ENCODE data around the gene DIS3L2.
"Not testable (repeated sequence)": the region's sequence is repeated elsewhere in the genome, so short reads cannot be mapped to it uniquely, and the experiment has no call there.

The DIS3L2 gene

DNA sequence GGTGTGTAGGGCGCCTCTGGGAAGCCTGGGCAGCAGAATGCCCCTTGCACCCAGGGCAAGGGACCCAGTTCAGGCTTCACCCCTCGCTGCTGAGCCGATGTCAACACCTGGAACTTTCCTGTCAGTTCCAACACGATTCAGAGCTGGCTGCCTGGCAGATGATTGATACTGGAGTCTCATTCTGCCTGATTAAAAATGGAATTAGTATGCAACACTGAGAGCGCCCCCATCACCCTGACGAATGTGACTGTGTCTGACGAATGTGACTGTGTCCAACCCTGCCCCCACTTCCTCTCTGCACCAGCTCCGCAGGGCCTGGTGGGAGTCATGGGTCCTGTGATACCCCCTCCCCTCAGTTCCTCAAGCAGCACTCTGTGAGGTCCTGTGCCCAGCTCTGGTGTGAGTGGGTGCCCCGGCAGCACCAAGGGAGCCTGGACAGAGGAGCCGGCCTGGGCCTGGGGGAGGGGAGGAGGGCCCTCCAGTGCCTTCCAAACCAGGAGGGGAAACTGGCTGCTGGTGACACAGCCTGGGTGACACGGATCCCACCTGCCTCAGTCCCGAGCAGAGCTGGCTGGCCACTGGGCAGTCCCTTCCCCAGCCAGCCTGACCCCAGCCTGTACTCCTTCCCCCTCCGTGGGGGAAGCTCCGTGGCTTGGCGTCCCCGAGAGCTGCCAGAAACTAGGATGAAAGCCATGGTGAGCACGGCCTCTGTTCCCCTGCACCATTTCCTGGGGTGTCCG is 375.6 kb downstream of the DIS3L2 start:
- DNase-seq, result no peak

DNA sequence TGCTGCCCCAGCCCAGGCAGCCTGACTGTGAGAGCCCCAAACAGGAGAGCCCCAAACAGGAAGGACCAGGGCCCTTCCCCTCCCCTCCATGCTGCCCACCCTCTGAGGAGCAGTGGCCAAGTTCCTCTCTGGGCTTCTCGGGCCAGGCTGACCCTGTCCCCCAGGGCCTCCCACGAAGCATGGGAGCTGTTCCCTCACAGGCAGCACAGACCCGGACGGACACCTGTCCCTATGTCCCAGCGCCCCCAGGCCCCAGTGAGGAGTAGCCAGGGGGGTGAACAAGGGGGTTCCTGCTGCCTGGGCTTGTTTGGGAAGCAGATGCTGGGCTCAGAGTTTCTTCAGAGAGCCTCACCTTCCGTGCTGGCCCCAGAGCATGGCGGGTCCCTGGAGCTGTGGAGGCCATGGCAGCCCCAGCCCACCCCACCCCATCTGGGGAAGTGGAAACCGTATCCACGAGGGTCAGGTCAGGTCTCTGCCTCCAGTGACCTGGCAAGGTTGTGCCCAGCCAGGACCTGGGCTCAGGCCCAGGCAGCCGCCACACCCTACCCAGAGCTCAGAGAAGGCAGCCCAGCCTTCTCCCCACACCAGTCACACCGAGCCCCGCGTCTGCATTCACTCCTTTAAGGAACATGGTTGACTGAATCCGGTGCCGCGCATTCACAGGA is 376.7 kb downstream of the DIS3L2 start:
- DNase-seq, result not testable (repeated sequence)

DNA sequence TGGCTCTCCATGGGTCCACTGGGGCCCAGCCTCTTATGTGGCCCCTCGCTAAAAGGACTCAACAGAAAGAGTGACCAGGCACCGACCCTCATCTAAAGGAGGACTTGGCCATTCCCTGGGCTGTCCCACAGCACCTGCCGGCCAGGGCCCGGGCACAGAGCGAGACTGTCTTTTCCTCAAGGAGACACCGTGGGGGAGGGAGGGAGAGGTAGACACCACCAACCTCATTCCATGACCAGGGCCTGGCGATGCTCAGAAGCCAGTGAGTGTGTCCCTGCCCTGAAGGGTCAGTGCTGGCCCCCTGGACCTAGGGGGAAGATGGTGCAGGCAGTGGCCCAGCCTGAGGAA is 377.2 kb downstream of the DIS3L2 start:
- no peak for DNase-seq

DNA sequence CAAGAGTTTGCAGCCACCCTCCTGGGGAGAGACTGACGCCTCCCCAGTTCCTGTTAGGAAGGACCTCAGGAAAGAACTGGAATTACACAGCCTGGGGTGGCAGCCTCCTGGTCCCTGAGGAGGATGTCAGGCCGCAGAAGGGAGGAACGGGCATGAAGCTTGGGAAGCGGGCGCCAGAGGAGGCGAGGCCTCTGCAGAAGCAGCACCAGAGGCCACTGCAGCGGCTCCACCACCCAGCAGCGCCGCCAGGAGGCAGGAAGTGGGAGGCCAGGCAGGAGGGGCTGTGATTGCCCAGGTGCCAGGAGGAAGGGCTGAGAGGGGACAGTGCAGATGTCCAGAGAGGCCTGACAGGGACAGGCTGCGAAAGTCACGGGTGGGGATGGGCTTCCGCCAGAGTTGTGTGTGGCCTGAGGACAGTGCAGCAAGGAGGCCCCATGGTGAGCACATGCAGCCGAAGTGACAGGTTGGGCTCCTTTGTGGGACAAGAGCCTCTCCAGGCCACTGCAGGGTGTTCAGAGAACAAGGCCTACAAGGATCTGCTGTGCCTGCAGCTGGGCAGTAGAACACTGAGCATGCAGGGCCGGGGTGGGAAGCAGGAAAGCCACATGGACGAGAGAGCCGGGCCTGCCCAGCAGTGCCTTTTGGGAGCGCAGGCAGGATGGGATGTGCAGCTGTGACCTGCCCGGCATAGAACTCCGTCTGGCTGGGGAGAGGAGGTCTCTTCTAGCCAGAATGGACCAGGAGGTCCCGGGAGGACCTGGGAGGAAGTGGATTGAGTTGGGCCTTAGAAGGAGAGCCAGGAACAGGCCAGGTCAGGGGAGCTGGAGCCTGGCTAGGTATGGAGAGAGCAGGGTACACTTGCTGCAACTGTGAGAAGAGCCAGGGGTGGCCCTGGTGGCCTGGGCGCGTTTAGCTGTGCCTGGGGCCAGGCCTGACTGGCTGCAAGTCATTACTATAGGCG is 377.9 kb downstream of the DIS3L2 start:
- no peak for DNase-seq

DNA sequence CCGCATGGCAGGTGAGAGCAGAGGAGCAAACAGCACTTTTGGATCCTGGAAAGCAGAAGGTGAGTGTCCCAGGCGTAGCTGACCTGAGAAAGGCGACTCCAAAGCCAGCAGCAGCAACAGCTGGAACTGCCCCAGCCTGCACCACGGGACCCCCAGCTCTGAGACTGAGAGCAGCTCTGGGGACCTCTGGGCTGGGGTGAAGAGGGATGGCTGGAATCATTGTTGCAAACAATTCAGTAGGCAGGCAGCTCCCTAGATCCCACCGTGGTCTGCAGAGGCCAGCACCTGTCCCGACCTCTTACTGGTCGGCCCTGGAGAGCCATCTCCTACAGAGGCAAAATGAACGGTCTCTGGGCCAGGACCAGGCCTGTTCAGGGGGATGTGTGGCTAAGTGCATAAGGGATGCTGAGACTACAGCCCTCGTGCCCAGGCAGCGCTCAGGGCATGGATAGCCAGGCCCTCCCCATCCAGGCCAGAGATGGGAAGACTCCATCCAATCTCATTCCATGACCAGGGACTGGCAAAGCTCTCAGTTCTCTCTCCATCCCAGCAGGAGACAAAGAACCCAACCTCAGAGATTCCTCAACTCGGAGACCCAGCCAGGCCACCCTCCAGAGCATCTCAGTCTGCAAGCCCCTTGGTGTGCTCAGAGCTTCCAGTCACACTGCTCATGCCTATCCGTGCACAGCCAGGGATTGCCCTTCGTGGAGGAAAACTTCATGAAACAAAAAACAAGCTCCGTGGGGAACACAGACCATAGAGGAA is 378.8 kb downstream of the DIS3L2 start:
- no peak for DNase-seq

DNA sequence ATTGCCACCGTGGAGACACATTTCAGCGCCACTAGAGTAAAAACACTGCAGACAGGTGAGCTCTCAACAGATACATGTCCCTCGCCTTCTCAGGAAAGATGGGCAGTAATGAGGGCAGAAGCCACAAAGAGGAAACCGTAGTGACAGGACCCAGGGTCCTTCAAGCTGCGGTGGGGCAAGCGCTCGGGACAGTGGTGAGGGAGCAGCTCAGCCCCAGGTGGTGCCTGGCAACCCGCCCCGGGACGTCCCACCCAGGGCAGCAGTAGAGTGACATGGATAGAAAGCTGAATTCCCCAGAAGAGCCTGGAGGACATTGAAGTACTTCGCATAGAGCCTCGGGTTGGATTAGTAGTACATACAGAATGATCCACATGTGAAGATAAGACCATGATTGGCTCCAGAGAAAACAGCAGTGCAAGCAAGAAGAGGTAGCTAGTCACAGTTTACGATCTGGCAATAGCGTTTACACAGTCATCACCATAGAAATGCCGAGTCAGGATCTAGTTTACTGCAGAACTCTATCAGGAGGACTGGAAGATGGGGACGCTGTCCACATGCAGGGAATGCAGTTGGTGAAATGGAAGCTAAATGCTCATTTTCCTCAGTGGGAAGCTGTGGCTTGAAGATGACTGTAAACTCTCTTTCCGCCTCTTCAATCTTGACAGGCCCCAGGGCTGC is 379.7 kb downstream of the DIS3L2 start:
- no peak for DNase-seq

DNA sequence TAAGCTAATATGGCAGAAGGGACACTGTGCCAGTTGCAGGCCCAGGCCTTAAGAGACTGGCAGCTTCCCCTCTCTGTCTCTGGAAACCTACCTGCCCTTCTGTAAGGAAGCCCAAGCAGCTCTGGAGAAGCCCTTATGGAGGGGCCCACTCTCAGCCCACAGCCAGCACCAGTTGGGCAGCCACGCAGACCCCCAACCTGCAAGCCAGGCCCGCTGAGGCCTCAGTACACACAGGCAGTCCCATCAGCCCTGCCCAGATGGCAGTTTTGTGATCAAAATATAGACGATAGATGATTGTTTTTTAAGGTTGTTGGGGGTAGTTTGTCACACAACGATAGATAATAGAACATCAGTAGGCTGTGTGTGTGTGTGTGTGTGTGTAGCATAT is 380.2 kb downstream of the DIS3L2 start:
- no peak for DNase-seq

DNA sequence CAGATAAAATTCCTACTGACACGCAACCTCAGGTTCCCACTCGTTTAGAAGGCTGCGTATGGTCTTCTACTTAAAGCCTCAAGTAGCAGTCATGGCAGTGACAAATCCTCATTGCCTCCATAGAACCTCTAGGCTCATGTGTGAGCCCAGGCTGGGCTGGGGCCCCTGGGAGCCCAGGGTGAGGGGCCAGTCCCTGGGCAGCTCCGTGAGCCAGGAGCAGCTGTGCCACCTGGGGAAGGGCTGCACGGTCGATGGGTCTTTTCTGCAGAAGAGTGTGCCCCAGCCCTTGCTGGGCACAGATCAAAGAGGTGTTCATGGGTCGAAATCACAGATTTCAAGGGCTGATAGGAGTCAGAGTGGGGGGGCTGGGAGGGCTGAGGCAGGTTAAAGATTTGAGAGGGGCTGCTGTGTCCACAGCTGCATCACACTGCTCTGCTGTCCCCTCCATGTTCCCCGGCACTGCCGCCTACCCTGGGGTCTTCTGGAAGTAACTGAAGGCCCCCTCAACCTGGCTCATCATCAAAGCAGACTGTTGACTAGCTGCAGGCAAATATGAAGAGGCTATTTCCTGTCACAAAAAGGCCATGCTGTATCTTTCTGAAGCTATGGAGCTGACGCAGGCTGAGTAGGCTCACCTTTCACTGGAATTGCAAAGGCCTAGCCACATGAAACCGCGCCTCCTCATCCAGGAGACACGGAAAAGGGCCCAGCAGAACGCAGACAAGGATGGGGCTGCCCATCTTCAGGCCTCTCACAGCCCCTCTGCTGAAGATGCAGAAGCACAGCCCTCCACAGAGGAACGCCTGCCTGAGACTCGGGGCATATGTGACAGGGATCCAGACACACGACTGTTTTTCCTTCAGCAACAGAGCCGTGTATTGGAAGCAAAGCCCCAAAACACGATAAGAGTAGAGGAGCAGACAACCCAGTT is 381.4 kb downstream of the DIS3L2 start:
- no peak for DNase-seq

DNA sequence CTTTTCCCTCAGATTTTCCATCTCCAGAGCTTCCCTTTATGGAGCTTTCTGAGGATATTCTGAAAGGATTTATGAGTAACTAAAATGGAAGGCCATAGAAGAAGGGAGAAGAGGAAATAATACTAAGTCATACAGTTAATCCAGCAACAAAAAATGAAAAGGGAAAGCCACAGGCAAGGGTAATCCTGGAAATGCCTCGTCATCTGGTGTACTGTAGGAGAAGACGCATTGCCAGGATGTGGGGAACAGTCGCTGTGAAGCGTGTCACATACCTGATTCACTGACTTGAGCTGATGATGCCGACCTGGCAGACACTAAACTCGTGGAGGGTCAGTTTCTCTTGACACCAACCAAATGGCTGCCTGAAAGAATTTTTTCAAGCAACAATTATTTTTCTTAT is 382.3 kb downstream of the DIS3L2 start:
- DNase-seq, result no peak

DNA sequence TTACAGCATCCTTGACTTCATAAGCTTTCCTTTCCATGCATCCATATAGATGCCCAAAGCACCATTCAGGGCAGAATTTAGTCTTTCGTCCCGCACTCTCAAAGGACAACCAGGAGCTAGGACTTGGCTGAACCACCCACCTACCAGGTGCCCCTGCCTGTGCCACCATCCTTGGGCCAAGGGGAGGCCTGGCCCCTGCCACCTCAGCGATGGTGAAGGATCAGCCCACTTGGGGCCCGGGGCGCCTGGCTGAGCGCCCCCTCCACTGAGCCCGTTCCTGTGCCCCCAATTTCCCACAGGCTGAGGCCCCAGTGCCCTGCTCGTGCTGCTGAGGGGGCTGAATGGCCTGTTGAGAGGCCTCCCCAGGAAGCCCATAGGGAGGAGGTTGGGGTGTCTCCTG is 383.7 kb downstream of the DIS3L2 start:
- DNase-seq, result no peak

DNA sequence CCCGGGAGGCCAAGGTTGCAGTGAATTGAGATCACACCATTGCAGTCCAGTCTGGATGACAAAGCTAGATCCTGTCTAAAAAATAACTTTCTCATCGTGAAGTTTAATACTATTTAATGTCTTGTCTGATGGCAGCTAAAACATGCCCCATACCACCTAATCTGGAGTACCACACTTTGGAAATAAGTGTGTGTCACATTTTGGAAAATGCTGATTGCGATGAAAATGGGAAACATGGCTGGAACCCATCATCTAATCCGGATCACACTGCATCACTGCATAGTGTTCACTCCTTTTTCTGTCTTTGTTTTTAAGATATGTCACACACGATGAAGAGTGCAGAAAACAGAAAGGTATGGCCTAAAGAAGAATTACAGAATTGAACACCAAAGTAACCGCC is 385.9 kb downstream of the DIS3L2 start:
- no peak for DNase-seq

DNA sequence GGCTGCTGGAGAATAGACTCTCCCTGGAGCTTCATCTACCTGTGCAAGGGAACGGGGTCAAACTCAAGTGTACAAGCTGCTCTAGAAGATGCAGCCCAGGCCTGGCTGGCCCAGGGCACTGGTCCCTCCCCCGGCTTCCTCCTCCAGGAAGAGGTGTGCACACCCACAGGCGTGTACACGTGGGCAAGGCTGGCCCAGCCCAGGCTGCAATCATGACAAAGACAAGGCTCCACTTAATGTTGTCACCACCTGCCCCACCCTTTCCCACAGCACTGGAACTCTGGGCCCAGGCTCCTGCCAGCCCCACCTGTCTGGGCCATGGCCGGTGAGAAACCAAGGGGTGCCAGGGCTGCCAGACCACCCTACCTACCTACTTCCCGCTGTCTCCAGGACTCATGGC is 387.4 kb downstream of the DIS3L2 start:
- no peak for DNase-seq

DNA sequence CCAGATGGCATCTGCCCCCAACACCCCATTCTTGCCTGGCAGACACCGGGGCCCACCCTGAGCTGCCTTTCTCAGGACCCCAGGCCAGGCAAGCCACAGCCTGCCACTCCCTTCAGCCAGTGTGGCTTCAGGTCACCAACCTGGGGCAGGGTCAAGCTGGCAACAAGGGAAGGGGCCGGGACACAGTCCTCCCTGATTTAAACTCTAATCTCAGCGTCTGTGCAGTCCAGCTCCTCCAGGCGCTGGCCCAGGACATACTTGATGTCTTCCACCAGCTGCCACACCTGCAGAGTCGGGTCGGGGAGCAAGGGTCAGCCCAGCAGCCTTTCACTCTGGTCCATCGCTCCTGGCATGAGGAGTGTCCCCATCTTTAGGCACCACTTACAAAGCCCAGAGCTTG is 388.0 kb downstream of the DIS3L2 start:
- DNase-seq, result no peak

DNA sequence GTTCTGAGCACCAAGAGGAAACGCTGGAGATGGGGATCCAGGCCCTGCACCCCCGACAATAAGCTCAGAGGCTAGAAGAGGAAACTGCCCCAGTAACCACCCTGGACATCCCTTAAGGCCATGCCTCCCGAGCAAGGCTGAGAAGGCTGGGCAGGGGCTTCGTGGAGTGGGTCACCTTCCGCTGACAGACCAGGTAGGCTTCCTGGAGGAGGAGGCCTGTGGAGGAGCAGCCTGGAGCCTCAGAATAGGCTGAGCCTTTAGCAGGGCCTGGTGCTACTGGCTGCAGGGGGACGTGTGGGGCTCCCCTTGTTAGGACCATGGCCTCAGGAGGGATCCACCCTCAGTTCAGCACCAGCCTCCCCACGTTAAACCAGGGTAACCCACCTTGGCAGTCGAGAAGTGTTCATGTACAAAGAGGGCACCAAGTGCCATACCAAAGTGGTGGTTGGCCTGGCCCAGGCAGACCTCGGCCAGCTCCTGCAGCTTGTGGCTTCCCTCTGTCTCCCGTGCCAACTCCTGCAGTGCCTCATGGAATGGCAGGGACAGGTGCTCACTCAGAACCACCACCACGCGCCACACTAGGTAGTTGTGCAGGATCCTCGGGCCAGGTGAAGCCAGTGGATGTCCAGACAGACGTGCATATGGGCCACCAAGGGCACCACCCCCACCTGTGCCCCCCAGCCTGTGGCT is 388.6 kb downstream of the DIS3L2 start:
- DNase-seq, result no peak

DNA sequence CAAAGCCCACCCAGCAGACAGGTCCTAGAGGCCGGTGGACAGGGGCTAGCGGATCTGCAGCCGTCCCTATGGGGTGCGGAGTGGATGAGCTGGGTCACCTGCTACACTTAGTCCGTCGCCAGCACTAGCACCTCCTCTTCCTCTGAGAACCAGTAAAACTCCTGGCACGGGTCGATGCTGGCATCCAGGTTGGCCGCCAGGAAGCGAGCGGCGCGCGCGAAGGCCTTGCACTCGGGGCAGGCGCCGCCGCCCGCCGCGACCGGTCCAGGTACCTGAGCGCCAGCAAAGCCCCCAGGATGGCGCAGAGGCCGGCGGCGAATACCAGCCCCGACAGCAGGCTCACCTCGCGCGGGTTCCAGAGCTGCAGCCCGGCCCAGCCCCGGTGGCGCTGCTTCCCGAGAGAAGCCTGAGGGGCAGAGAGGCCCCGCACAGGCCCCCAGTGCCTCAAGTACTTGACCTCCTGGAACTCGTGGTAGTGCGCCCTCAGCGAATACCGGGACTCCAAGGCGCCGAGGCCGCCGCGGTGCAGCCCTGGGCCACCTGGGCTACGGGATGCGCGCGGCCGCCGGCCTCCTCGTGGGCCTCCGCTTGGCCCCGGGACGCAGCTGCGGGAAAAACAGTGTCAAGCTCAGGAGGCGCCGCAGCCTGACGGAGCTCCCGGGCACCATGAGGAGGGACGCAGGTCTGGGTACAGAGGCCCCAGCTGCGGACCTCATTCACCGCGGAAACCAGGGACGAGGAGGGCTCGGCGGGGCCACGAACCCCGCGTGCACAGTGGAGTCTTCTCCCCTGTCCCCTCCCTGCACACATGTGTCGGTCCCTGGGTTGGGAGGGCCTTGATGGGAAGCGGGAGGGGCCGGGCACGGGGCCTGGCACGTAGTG is 389.5 kb downstream of the DIS3L2 start:
- DNase-seq, result no peak

DNA sequence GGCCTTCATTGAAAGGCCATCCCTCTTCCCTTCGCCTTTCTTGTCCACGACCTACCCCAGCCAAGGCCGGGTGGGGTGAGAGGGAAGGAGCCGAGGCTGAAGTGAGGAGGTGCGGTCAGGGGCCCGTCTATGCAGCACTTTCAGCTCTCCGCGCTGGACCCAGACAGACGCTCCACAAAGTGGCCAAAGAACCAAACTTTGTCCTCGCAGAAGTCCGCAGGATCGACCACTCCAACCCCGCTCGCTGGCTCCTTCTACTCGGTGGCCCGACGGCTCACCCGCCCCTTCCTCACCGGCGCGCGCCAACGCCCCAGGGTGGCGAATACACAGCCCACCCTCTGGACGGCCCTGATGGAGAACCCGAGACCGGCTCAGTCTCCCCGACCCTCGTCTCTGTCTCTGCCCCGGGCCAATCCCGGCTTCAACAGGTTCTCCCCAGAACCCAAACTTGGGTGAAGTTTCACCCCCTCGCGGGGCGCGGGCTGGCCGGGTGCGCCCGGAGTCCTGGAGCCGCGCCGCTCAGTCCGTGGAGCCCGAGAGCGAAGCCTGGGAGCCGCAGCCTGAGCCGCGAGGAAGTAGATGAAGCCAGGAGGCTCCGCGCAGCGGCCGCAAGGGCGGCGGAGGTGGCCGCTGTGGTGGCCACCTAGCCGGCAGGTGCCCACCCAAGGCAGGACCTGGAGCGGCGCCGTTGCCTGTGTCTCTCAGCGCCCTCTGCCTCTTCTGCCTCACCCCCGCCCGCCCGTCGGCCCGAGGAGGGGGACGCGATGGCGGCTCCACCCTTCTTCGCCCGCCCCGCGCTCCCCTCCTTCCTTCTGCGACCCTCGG is 390.4 kb downstream of the DIS3L2 start:
- no peak for DNase-seq

DNA sequence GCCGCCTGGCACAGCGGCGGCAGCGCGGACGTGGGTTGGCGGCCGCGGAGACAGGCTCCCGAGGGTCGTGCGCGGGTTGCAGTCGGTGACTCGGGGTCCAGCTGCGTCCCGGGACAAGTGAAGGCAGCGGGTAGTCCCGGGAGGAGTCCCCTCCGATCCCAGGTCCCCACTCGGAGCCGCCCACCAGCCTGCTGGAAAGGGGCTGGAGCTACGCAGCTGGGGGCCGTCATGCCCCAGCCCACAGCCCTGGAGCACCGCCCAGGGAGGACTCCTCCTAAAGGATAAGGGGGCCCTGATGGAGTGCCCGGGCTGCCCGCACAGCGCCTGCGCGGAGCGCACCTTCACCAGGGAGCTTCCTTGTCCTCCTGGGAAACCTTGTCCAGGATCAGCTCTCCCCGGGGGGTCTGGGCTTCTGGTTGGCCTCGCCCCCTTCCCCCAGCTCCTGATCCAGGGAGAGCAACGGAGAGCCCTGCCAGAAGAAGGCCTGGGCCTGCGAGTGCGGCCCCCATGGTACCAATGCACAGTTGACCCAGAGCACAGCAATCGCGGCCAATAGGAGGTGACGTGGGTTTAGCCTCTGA is 391.1 kb downstream of the DIS3L2 start:
- no peak for DNase-seq

DNA sequence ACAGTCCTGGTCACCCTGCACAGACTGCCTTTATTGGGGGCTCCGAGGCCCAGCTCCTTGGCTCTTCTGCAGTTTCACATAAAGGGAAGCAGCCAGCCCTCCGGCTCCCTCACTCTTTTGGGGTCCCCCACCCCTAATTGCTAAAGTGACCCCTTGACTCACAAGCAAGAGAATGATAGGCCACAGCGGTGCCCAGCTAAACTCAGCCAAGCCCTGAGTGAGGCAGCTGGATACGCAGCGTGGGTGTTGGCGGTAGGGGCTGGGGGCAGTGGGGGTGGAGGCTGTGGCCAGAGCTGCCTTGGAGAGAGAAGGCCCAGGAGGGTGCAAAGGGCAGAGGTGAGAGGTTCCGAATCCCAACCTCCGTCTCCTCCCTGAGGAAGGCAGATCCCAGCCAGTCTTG is 391.6 kb downstream of the DIS3L2 start:
- DNase-seq, result no peak

All from hematopoietic multipotent progenitor cell treated with erythropoietin and hydrocortisone succinate and interleukin-3 and kit ligand, for 8 days (in vitro differentiated cells).